HL-60 (cell line): ENCODE results near the gene ABCC4.

ENCODE experiments used
- GABPA ChIP-seq: IDR thresholded peaks from 2 replicates; pipeline ENCODE4 v1.6.1; 2012; ENCODE audit warnings: low read depth
- POLR2AphosphoS5 ChIP-seq: IDR thresholded peaks from 2 replicates; pipeline ENCODE4 v1.6.1; 2012; ENCODE audit warnings: low read depth
- TF ChIP-seq, protein P1 (sequence below): IDR thresholded peaks from one replicate; pipeline ENCODE4 v1.5.1; 2011; ENCODE audit warnings: low read length, control low read depth, inconsistent platforms; ENCODE audit not compliant: insufficient read depth

DNA sequence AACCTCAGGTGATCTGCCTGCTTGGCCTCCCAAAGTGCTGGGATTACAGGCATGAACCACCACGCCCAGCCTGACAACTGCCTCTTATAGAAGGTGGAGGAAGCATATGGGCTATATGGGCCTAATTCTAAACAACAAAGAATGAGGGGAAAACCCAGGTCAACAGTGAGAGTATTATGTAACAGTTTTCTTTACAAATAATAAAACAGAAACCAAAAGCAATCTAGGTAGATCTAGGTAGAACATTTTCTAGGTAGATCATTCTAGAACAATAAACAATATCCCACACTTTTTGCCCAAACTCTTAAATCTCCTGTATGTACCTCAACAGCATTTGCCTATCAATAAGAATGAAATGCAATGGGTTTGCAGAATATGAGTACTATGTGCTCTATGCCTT is 267.4 kb downstream of the ABCC4 start:
- TF ChIP-seq, protein P1, sequence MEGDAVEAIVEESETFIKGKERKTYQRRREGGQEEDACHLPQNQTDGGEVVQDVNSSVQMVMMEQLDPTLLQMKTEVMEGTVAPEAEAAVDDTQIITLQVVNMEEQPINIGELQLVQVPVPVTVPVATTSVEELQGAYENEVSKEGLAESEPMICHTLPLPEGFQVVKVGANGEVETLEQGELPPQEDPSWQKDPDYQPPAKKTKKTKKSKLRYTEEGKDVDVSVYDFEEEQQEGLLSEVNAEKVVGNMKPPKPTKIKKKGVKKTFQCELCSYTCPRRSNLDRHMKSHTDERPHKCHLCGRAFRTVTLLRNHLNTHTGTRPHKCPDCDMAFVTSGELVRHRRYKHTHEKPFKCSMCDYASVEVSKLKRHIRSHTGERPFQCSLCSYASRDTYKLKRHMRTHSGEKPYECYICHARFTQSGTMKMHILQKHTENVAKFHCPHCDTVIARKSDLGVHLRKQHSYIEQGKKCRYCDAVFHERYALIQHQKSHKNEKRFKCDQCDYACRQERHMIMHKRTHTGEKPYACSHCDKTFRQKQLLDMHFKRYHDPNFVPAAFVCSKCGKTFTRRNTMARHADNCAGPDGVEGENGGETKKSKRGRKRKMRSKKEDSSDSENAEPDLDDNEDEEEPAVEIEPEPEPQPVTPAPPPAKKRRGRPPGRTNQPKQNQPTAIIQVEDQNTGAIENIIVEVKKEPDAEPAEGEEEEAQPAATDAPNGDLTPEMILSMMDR: no peak
- TF ChIP-seq POLR2AphosphoS5 (no peak), GABPA (no peak)
